Lower lobe of right lung (tissue), 2 donors: ENCODE data around the gene DARS1. TPM values are rescaled to one million over a fixed set of nuclear protein-coding genes. Genes with fewer than 3 reads are reported as not detected.
A peak's percentile ranks its signal among the peaks of the same experiment; 100 is the strongest.

Experiments used
- ATAC-seq, 2 donors: fragments of 200-7000 bp; cut with Tn5 transposase; one replicate each; pipeline ENCODE4 v1.9.1; 2020 to 2022; ENCODE audit warnings: mild to moderate bottlenecking in 2 of 2, moderate library complexity in 2 of 2
- DNase-seq: peaks from one replicate; pipeline ENCODE4 v3.0.0-alpha.2; 2020
- H3K27ac ChIP-seq: fragments of 200-600 bp; one replicate; pipeline ENCODE4 v1.8.0; 2022
- H3K27me3 ChIP-seq: fragments of 200-600 bp; one replicate; pipeline ENCODE4 v1.8.0; 2022; ENCODE audit warnings: low read depth
- H3K36me3 ChIP-seq: fragments of 200-600 bp; one replicate; pipeline ENCODE4 v1.8.0; 2022; ENCODE audit warnings: mild to moderate bottlenecking
- H3K4me1 ChIP-seq: fragments of 200-600 bp; one replicate; pipeline ENCODE4 v1.8.0; 2022
- H3K4me3 ChIP-seq: fragments of 200-600 bp; one replicate; pipeline ENCODE4 v1.8.0; 2022; ENCODE audit warnings: mild to moderate bottlenecking
- H3K9me3 ChIP-seq: fragments of 200-600 bp; one replicate; pipeline ENCODE4 v1.8.0; 2022
- CTCF ChIP-seq: fragments of 200-600 bp; IDR thresholded peaks from one replicate; pipeline ENCODE4 v1.8.0; 2022; ENCODE audit warnings: antibody characterized with exemption, mild to moderate bottlenecking
- intact Hi-C: fragments of 100-400 bp; cut with DNase I; formaldehyde crosslinking; loops from one replicate; pipeline ENCODE4 v1.11.0; 2022
- total RNA-seq: library from RNA; stranded (reverse); fragmentation: NEBNext Ultra II Directional; extraction: Animal tissue kit (Norgen Biotek cat#: 25700); gene quantifications from one replicate; pipeline ENCODE4 v1.2.1, GENCODE V29; 2021
- donor health status: DM: no; HTN: yes; CAD: no; lungs with severe emphysema.

DARS1 gene
- total RNA-seq, 1 donor from 2014 or later = 50.0 TPM

- intact Hi-C loops = no loop called here
- peak in 1 of 2 donors; percentile 9 for ATAC-seq
- TF ChIP-seq CTCF = no peak
Observed at GRCh38 chr2:135984199-135985017, 1.0 kb downstream of the DARS1 start.

GRCh38 chr2:135980434-135981079 is 4.9 kb downstream of the DARS1 start:
- H3K36me3 ChIP-seq = peaks cover 51% of the 10 kb centered on the region
- DNase-seq (no peak), ATAC-seq (no peak)
- H3K27me3 ChIP-seq = no peaks in the 10 kb centered on the region
- TF ChIP-seq CTCF = no peak
- no peaks in the 10 kb centered on the region for H3K9me3 ChIP-seq
- intact Hi-C loops = no loop called here
- no peak overlapping the region for H3K4me3 ChIP-seq
- peaks cover 29% of the 10 kb centered on the region for H3K4me1 ChIP-seq
- no peak overlapping the region for H3K27ac ChIP-seq

More at GRCh38 chr2:135984199-135985017, 1.0 kb downstream of the DARS1 start:
- Histone ChIP-seq H3K27ac (peak overlapping the region; percentile 97), H3K4me1 (peaks cover 29% of the 10 kb centered on the region), H3K27me3 (no peaks in the 10 kb centered on the region), H3K4me3 (peak overlapping the region; percentile 89), H3K36me3 (peaks cover 20% of the 10 kb centered on the region), H3K9me3 (no peaks in the 10 kb centered on the region)
- DNase-seq = no peak

GRCh38 chr2:135975702-135976101 is 9.7 kb downstream of the DARS1 start:
- Histone ChIP-seq H3K9me3 (peaks cover 5% of the 10 kb centered on the region), H3K27ac (no peak overlapping the region), H3K4me3 (no peak overlapping the region), H3K36me3 (peaks cover 53% of the 10 kb centered on the region), H3K4me1 (peaks cover 4% of the 10 kb centered on the region), H3K27me3 (no peaks in the 10 kb centered on the region)
- no peak for DNase-seq
- intact Hi-C loops = no loop called here
- TF ChIP-seq CTCF = no peak
- ATAC-seq = no peak

GRCh38 chr2:135974036-135974435 is 11.4 kb downstream of the DARS1 start:
- DNase-seq (no peak), ATAC-seq (no peak)
- no peak overlapping the region for H3K4me3 ChIP-seq
- intact Hi-C loops = no loop called here
- no peaks in the 10 kb centered on the region for H3K4me1 ChIP-seq
- peaks cover 39% of the 10 kb centered on the region for H3K36me3 ChIP-seq
- no peaks in the 10 kb centered on the region for H3K27me3 ChIP-seq
- H3K9me3 ChIP-seq = peaks cover 5% of the 10 kb centered on the region
- no peak overlapping the region for H3K27ac ChIP-seq
- TF ChIP-seq CTCF = no peak

GRCh38 chr2:135969655-135970387 is 15.6 kb downstream of the DARS1 start:
- DNase-seq (no peak), ATAC-seq (no peak)
- intact Hi-C loops = no loop called here
- H3K9me3 ChIP-seq = peaks cover 5% of the 10 kb centered on the region
- H3K36me3 ChIP-seq = peaks cover 10% of the 10 kb centered on the region
- no peaks in the 10 kb centered on the region for H3K4me1 ChIP-seq
- TF ChIP-seq CTCF = no peak
- no peaks in the 10 kb centered on the region for H3K27me3 ChIP-seq
- no peak overlapping the region for H3K4me3 ChIP-seq
- H3K27ac ChIP-seq = no peak overlapping the region
